Brain pericyte (primary cell): ENCODE measurements around the gene LIFR.

Experiments
- DNase-seq: peaks from one replicate; pipeline ENCODE4 v3.0.0-alpha.2; 2012; ENCODE audit warnings: low read depth, low spot score

The LIFR gene

GRCh38 chr5:38465702-38466423, 90.6 kb downstream of the LIFR start:
- DNase-seq: no peak

GRCh38 chr5:38465061-38465460, 91.4 kb downstream of the LIFR start:
- peak; percentile 33 for DNase-seq

GRCh38 chr5:38463634-38464521, 92.6 kb downstream of the LIFR start:
- DNase-seq: peak; percentile 67

GRCh38 chr5:38462976-38463633, 93.3 kb downstream of the LIFR start:
- no peak for DNase-seq

GRCh38 chr5:38458174-38458573, 98.3 kb downstream of the LIFR start:
- DNase-seq: no peak

GRCh38 chr5:38456657-38457399, 99.6 kb downstream of the LIFR start:
- no peak for DNase-seq

- DNase-seq: no peak
These were observed 100.6 kb downstream of the LIFR start for GRCh38 chr5:38455796-38456330.

GRCh38 chr5:38453921-38454320, 102.5 kb downstream of the LIFR start:
- DNase-seq: no peak

- DNase-seq: no peak
These were observed 102.9 kb downstream of the LIFR start for GRCh38 chr5:38453506-38453905.

- DNase-seq: no peak
These were observed 104.2 kb downstream of the LIFR start for GRCh38 chr5:38452201-38452600.

- no peak for DNase-seq
These were observed 105.2 kb downstream of the LIFR start for GRCh38 chr5:38451074-38451725.

GRCh38 chr5:38450627-38451026, 105.8 kb downstream of the LIFR start:
- no peak for DNase-seq

GRCh38 chr5:38448568-38449350, 107.7 kb downstream of the LIFR start:
- no peak for DNase-seq

GRCh38 chr5:38447786-38448185, 108.7 kb downstream of the LIFR start:
- no peak for DNase-seq

- no peak for DNase-seq
These were observed 109.4 kb downstream of the LIFR start for GRCh38 chr5:38447056-38447455.

GRCh38 chr5:38446029-38446522, 110.4 kb downstream of the LIFR start:
- DNase-seq: no peak

GRCh38 chr5:38445374-38446028, 110.9 kb downstream of the LIFR start:
- no peak for DNase-seq

- DNase-seq: no peak
These were observed 113.1 kb downstream of the LIFR start for GRCh38 chr5:38443390-38443789.

- no peak for DNase-seq
These were observed 114.2 kb downstream of the LIFR start for GRCh38 chr5:38442247-38442573.
